Left ventricle myocardium superior (tissue), 1 donor: ENCODE data around the gene TTC6. TPM values are rescaled to one million over a fixed set of nuclear protein-coding genes. Genes with fewer than 3 reads are reported as not detected.

Experiments
- ATAC-seq: fragments of 200-7000 bp; cut with Tn5 transposase; one replicate; pipeline ENCODE4 v1.9.1; 2020; ENCODE audit warnings: mild to moderate bottlenecking, moderate library complexity
- DNase-seq: peaks from one replicate; pipeline ENCODE4 v3.0.0-alpha.2; 2020
- intact Hi-C: fragments of 100-400 bp; cut with micrococcal nuclease; formaldehyde crosslinking; loops from one replicate; pipeline ENCODE4 v1.11.0; 2022
- total RNA-seq: library from RNA; stranded (reverse); fragmentation: NEBNext Ultra II Directional; extraction: Animal tissue kit (Norgen Biotek cat#: 25700); gene quantifications from one replicate; pipeline ENCODE4 v1.2.1, GENCODE V29; 2021
- donor health status: DM: no; HTN: yes; CAD: no; lungs with severe emphysema.

The TTC6 gene
- total RNA-seq, 1 donor from 2014 or later, result not detected

DNA sequence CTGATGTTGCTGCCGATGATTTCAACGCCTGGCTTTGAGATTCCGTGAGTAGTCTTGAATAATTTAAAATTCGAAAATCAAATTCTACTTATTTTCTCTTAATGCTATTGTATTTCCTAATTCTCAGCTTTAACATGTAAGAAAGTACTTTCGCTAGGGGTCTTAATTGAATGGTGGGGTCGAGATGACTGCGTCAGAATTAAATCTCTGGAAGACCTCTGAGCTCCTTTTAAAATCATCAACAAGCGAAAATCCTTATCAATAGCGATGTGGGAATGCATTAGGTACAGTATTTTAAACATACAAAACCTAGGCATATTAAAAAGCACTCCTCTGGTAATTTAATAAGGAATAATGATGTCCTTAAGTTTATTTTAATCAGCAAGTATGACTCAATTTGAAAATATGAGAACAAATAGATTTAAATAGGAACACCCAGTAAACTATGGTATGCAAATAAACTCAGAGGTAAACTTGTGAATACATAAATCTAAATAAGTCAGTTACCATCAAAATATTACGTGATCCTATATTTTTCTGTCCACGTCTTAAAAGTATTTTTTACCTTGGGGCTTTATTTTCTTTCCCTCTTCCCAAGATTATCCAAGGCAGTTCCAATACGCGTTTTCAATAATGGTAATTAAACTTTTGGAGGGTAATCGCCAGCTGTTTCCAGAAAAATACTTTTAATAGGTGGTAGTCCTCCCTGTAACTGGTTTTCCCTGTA is 1.8 kb upstream of the TTC6 start:
- intact Hi-C loops, result no loop called here
- DNase-seq, result no peak
- ATAC-seq, result no peak

DNA sequence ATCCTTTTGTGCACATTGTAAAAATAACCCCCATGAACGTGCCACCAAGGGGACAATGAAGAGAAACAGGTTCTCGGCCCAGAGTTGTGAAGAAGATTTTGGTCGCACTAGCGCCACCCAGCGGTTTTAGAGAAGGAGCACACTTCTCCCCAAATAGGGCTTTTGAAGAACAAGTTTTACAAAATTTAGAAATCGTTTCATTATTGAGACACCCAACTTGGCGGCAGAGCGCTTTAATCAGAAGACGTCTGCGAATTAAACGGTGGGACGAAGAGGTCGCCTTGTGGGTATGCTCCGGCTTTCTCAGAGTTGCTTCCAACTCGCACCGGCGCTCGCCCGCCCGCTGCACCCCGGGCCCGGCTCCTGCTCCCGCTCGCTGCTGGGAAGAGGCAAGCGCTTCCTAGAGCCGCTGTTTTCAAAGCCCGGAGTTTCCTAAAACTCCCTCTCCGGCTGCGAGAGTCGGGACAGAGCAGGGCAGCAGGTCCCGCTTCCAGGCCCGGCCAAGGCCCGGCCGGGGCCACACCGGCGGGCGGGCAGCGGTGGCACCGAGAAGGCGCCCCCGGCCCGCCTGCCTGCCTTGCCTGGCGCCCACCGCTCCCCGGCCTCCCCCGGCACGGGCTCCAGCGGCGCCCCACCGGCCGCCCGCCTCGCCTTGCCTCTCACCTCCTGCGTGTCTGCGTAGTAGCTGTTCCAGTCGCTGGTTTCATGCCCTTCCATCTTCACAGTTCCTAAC is 1.0 kb upstream of the TTC6 start:
- DNase-seq (no peak), ATAC-seq (no peak)
- intact Hi-C loops, result no loop called here

DNA sequence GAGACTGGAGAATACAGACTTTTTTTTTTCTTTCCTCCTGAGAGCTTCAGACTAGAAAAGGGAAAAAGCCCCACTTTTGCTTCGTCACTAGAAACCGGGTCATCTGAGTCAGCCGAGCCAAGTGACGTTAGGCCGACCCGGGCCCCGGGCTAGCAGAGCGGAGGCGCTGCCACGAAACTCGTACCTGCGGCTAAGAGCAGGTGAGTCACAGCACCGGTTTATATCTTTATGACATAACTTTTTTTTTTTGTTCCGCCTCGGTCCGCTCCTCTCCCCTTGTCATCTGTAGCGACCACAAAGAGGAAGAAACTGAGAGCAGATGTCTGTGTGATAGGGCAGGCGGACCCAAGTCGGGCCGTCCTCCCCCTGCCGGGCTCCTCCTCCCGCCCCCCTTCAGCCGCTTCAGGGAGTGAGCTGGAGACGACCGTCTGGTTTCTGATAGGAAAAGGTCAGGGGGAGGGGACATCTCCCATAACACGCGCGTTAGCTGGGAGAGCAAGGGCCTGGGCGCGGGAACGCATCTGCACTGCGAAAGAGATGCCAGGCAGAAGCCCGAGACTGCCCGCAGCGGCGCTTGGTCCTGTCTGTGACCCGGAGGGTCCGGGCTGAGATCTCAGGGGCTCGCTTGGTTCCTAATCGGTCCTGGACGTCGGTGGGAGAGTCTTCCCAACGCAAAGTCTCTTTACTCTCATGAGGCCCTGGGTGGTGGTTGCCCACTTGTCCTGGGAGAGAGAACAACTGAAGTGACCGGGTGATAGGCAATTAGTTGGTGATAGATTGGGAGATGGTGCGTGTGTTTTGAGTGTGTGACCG is 586 bp downstream of the TTC6 start:
- intact Hi-C loops, result no loop called here
- ATAC-seq, result no peak
- DNase-seq, result no peak

DNA sequence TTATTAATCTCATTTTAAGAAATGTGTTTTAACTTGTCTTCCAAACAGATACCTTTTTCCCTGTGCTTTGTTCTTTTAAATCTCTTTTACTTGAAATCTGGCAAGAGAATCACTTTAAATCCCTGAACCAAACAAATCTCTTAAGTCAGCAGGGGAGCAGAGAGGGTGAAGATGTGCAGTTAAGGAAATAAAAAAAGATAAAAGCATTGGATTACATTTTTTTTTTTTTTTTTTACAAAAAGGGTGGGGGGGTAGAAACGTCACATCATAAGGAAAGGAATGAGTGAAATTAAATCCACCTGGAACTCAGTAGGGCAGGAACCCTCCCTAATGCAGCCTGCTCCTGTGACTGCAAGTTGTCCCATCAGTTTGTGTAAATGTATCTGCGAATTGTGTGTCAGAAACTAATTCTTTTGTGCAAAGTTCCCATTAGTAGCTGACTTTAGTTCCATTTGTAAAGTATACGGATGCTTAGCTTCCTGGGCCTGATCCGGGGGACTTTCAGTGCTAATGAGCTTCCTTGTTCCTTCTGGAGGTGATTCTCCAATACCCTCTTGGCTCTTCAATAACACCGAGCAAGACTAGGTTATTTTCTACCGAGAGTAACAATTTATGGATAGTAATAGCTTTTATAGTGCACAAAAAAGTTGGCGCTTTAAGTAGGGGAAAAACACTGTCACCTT is 1.5 kb downstream of the TTC6 start:
- intact Hi-C loops, result no loop called here
- DNase-seq (no peak), ATAC-seq (no peak)

DNA sequence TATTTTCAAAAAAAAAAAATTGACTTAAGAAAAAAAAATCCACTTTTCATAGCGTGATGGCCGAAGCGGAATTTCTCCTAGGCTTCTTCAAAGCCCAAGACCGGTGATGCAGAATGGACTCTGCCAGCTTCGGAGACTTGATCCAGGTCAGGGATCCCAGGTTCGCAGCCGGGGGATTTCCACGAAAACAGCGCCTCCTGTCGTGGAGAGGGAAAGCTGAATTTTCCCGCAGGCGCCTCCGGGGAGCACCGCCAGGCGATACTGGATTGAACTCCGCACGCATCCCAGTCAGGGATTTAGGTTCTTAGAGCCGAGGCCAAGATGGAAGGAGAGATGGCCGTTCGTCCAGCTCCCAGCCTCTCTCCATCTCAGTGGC is 2.1 kb downstream of the TTC6 start:
- DNase-seq, result no peak
- intact Hi-C loops, result no loop called here

DNA sequence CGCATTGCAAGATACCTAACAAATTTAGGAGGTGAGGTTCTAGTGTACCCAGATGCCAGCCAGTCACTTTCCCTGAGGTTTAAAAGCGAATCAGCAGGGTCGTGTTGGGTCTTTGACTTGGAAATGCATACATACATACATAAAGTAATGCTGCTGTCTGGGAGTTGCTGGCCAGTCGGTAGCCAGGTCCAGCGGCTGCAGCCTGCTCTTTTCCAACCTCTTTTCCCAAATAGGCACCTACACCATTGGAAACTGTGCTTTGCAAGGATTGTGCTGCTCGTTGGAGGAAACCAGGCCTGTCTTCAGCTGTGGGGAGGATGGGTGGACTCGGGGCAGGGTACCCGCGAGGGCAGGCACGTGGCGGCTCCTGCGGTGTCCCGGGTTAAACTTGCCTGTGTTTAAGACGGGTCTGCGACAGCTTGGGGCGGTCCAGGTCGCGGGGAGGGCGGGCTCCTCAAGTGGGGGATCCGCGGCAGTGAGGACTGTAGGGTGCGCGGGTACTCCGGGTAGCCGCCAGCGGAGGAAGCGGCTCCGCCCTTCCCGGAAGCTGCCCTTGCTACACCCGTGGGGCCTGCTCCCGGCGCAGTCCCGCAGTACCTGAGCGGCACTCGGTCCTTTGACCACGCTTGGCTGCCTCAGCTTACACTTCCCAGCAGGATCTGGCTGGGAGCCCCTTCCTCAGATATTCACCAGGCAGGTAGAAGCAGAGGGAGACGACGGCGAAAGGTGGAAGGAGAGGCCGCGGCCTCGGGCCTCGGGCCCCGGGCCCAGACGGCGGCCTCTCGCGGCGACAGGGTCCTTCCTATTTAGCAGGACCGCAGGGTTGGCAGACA is 2.7 kb downstream of the TTC6 start:
- no peak for ATAC-seq
- intact Hi-C loops, result no loop called here
- DNase-seq, result no peak

More for the DNA sequence above, 2.1 kb downstream of the TTC6 start:
- no peak for ATAC-seq

DNA sequence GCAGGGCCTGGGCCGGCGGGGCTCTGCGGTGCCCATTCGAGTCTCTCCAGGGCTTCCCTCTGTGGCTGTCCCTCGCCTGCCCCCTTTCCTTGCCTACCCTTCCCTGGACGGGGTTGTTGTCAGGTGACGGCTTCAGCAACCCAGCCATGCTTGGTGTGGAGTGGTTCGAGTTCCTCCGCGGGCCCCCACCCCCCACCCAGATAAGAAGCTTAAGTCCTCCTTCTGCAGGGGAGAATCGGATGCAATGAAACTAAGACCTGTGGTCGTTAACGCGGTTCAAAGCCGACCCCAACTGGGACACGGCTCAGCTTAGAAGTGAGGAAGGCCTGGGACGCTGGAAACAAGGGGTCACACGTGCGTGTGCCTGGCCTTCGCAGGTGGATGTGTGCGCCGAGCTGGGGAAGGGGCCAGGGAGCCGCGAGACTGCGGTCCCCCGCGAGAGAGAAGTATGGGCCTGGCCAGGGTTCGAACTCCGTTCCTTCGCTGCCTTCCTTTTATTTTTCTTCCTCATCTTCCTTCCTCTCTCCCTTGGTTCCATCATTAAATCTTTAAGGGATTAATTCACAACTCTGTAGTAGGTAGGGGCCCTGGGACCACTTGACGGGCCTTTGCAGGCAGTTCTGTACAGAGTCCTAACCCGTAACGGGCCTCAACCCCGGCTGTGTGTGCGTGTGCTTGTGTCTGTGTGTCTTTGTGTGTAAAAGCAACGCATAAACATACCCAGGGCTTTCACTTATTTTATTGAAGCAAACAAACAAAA is 3.5 kb downstream of the TTC6 start:
- no peak for DNase-seq
- intact Hi-C loops, result no loop called here
- no peak for ATAC-seq

DNA sequence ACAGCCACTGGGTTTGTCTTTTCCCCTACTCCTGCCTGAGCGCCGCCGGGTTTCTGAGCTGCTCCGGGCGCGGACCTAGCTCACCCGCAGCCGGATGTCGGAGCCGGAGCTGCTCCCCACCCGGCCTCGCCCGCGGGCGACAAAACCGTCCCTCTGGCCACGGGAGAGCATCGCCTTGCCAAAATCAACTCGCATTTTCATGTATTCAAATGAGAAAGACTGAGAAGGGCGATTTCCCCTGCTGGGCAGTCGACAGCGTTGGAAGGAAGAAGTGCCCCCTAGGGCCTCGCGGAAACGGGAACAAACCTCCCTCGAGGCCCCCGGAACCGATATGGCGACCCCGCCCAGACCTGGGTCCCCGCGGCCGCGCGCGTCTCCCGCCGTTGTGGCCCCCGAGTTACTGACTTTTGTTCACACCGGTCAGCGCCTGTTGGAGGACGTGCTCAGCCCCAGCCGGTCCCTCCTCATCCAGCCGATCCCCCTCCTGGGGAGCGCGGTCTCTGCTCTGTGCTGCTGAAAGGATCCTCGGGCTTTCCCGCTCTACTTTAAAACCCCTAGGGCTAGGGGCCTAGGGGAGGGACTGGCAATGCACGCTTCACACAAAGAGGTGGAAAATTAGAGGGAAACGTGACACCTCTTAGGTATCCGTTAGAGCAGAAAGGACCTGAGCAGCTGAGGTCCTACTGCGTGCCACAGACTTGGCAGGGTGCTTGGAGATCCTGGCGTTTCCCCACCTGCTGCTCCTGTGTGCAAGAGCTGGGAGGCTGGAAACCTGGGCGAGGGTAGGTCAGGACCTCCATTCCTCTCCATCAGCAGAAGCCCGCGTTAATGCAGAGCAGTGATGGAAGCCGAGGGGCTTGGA is 4.3 kb downstream of the TTC6 start:
- DNase-seq, result no peak
- ATAC-seq, result no peak
- intact Hi-C loops, result no loop called here

DNA sequence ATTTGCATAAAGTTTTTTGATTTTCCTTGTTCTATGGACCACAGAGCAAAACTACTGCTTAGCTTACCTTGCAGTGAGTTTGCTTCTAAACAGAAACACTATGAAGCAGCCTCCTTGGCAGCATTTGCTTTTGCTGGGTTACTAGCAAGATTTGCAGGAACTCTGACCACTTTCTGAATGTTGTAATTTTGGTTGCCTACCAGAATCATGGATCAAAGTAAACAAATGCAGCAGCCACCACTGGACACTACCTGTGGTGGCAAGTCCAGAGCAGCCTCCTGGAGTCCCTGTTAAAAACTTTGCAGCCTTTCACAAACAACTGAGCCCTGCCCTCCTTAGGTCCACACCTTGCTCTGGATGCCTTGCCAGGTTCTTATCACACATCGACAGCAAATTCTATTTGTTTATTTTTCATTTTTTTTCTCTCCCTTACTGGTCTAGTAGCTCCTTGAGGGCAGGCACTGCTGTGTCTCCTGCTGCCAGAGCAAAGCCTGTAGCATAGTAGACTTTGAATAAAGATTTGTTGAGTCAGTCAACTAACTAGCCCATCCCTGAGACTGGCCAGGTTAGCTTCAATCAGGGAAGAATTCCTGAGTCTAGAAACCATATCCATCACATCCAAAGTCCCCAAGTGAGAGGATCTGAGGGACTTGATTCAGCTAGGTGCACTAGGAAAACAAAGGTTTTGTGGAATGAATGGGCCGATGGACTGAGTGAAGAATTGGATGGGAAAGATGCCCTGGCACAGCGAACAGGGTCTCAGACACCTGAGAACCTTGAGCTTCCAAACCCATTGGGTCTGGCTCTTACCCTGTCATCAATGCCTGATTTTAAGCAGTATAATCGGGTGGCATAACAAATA is 5.7 kb downstream of the TTC6 start:
- intact Hi-C loops, result no loop called here
- DNase-seq (no peak), ATAC-seq (no peak)

DNA sequence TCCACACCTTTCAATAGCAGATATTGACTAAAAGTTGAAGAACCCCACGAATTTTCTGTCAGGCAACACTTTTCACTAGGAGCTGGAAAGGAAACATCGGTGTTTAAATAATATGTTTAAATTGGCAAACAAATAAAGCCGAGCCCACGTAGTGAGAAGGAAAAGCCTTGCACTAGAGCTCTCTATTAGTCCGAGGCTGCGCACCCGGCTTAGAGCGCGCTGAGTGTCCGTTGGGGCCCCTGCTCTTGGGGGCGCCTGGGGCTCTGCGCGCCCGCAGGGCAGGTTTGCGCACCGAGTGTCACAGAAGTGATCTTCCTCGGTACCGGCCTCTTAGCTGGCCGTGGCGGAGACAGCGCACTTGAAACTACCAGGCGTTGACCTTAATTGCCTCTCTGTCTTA is 6.4 kb downstream of the TTC6 start:
- intact Hi-C loops, result no loop called here
- DNase-seq (no peak), ATAC-seq (no peak)

DNA sequence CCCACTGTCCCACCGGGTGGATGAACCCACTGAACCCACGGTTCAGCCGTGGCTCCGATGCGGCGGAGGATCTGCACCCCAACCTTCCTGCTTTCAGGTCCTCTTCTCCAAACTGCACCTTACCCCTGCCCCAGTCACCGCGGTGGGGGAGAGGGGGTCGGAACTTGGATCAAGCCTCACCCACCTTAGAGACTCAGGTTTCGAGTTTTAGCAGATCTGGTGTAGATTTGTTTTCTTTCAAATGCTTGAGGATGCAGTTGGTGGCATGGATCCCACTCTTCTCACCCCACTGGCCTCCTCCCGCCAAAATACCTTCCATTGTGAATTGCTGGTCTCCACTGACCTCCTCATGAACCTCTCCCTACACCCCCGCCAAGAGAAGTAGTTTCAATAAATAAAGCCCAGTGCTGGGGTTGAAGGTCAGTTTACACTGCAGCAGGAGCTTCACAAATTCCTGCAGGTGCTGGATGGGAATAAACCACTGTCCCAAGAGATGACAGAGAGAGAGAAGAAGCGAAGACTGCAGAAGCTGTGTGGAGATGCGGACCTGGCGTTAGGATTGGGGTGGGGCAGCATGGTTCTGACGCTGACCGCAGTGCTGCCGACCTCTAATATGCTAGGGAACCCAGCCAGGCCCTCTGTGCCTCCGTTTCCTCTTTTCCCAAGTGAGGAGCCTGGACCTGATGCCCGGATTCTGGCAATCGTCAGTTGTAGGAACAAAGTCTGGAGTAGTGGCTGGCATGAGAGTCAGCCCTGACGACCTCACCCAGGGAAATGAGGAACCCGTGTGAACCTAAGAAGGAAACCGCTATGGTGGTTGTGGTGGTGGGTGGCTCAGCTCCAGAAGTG is 7.4 kb downstream of the TTC6 start:
- DNase-seq (no peak), ATAC-seq (no peak)
- intact Hi-C loops, result no loop called here

DNA sequence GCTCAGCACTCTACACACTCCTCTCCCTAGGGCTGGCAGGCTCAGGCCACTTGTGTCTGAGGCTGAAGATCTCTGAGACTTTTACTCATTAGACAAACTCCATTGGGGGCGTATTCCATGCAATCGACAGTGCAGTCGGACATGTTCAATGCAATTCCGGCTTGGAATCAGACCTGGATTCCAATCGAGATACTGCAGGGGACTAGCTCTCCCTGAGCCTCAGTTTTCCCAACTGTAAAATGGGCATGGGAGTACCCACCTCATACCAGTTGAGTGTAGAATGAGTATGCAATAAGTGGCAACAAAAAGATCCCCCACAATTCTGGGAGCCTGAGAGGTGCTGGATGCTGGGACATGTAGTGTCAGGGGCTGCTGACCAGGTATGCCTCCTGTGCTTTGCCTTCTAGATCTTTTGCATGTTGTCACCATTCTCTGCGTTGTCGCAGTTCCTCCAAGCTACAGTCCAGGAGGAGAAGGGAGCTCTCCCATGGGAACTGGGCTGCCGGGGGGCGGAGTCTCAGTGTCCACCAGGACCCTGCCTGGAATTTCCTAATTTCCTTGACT is 8.3 kb downstream of the TTC6 start:
- intact Hi-C loops, result no loop called here
- ATAC-seq, result no peak
- no peak for DNase-seq

DNA sequence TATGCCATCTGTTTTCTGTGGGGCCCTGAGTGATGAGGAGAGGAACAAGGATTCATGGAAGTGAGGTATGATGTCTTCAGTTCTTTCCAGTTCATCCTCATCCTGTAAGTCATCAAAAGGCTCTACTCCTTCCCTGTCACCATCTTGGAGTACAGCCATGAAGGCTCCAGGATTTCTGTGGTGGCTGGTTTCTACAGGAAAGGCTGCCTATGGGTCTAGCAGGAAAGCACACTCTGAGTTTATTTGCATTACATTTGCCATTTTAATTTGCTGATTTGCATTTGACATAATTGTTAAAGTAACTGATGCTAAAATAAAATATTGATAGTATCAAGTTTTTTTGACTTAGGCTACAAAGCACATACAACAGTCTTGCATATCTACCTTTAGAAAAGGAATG is 11.2 kb downstream of the TTC6 start:
- DNase-seq (no peak), ATAC-seq (no peak)
- intact Hi-C loops, result no loop called here

DNA sequence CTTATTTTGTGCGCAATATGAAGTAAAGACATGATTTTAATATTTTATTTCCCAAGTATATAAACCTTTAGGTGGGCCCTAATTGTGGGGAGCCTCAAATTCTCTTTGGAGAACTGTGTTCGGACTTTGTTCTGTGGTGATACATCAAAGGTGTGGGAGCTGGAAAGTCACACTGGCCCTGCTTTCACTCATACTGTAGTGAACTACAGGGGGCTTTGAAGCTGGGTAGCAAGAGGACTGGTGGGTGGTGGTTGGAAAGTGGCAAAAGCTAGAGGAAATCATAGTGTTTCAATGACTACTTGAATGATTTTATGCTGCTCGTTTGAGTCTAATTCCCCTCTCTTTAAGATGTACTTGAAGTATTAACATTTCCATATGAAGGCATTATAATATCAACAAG is 13.2 kb downstream of the TTC6 start:
- DNase-seq (no peak), ATAC-seq (no peak)
- intact Hi-C loops, result no loop called here

DNA sequence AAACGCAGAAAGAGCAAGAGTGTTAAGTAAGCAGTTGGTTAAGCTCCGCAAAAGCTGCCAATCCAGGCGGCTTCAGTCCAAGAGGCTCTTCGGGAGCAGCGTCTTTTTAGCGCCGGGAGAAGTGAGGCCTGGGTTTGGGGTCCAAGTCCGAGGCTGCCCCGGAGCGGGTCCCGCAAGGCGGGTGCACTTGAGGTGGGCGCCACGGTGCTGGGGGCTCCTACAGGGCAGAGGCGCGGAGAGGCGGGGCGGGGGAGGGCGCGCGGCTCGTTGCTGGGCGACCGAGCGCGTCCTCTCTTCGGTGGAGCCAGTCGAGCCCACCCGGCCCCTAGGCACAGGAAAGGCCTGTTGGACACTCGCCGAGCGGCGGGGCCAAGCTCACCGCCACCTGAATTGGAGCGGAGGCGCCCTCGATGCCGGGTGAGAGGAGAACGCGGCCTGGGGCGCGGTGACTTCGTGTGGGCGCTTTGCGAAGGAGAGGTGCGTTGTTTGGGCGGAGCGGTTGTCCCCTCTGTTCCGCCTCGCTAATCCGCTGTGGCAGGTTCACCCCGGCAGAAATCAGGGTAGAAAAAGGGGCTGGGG is 15.6 kb downstream of the TTC6 start:
- ATAC-seq (no peak), DNase-seq (no peak)
- intact Hi-C loops, result no loop called here
